Loucy (cell line): ENCODE results near the gene MGMT.

Source experiments
- H2AFZ ChIP-seq: fragments of 200-600 bp; sonication (generic); 2 replicates; pipeline ENCODE4 v1.6.0; 2016; ENCODE audit warnings: antibody characterized with exemption, mild to moderate bottlenecking, low read length, moderate library complexity
- H3F3A ChIP-seq: fragments of 200-600 bp; 2 replicates; pipeline ENCODE4 v1.6.0; 2016; ENCODE audit warnings: antibody characterized with exemption, low read depth, mild to moderate bottlenecking
- H3K27me3 ChIP-seq: fragments of 200-600 bp; sonication (generic); 2 replicates; pipeline ENCODE4 v1.6.1; 2014; ENCODE audit warnings: low read length, mild to moderate bottlenecking; ENCODE audit not compliant: insufficient read depth, poor library complexity, severe bottlenecking
- H3K36me3 ChIP-seq: fragments of 200-600 bp; sonication (generic); 2 replicates; pipeline ENCODE4 v1.6.1; 2016; ENCODE audit warnings: low read length; ENCODE audit not compliant: insufficient read depth
- H3K4me1 ChIP-seq: fragments of 200-600 bp; sonication (generic); 2 replicates; pipeline ENCODE4 v1.5.1; 2014; ENCODE audit warnings: low read length, mild to moderate bottlenecking; ENCODE audit not compliant: insufficient read depth, poor library complexity, severe bottlenecking
- H3K4me2 ChIP-seq: fragments of 200-600 bp; sonication (generic); 2 replicates; pipeline ENCODE4 v1.6.0; 2014; ENCODE audit warnings: antibody characterized with exemption, low read length, low read depth, mild to moderate bottlenecking; ENCODE audit not compliant: poor library complexity, severe bottlenecking
- H3K4me3 ChIP-seq: fragments of 200-600 bp; sonication (generic); 2 replicates; pipeline ENCODE4 v1.5.1; 2014; ENCODE audit warnings: low read length, mild to moderate bottlenecking, mixed read lengths; ENCODE audit not compliant: poor library complexity, severe bottlenecking
- H3K79me2 ChIP-seq: fragments of 200-600 bp; sonication (generic); 2 replicates; pipeline ENCODE4 v1.6.1; 2014; ENCODE audit warnings: low read length; ENCODE audit not compliant: insufficient read depth
- H3K9ac ChIP-seq: fragments of 200-600 bp; sonication (generic); 2 replicates; pipeline ENCODE4 v1.6.0; 2014; ENCODE audit warnings: mild to moderate bottlenecking, low read depth, low read length, moderate library complexity; ENCODE audit not compliant: poor library complexity, severe bottlenecking
- H3K9me2 ChIP-seq: fragments of 200-600 bp; sonication (generic); replicated peaks from 2 replicates; pipeline ENCODE4 v1.6.1; 2016; ENCODE audit warnings: low read depth, low read length, mixed read lengths
- H3K9me3 ChIP-seq: fragments of 200-600 bp; sonication (generic); 2 replicates; pipeline ENCODE4 v1.6.1; 2014; ENCODE audit warnings: mild to moderate bottlenecking, antibody characterized with exemption, low read length, low read depth; ENCODE audit not compliant: insufficient read depth
- H4K20me1 ChIP-seq: fragments of 200-600 bp; sonication (generic); 2 replicates; pipeline ENCODE4 v1.6.0; 2014; ENCODE audit warnings: antibody characterized with exemption, low read length, mild to moderate bottlenecking; ENCODE audit not compliant: insufficient read depth, poor library complexity, severe bottlenecking
- EZH2phosphoT487 ChIP-seq: fragments of 200-600 bp; IDR thresholded peaks from 2 replicates; pipeline ENCODE4 v1.6.1; 2018; ENCODE audit warnings: antibody characterized with exemption, mild to moderate bottlenecking, moderate library complexity, borderline replicate concordance
- TF ChIP-seq, protein P1 (sequence below): fragments of 200-600 bp; sonication (generic); conservative IDR thresholded peaks from 2 replicates; pipeline ENCODE4 v1.5.1; 2014; ENCODE audit warnings: mild to moderate bottlenecking, antibody characterized with exemption, low read length

The MGMT gene

DNA sequence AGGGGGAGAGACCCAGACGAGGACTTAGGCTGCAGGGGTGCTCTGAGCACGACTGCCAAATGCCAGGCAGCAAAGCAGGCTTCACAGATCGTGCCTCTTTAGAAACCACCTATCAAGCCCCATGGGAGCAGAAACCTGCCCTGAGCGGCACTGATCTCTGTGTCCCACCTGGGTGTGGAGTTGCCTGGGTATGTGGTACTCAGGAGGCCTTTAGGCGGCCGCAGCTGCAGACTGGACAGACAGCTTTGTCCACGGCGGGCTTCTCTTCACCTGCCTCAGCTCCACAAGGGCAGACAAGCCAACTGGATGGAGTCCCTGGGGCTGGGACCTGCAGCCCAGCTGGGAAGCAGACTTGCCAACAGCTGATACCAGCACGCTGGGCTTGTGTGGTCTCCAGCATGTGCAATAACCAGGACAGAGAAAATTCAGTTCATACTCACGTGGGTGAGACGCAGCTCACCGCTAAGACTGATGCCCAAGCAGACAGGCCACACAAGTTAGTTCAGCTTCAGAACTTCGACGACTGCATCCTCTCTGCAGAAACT, 333.8 kb downstream of the MGMT start:
- no peaks in the 10 kb centered on the region for H3K36me3 ChIP-seq
- H3K79me2 ChIP-seq, result no peaks in the 10 kb centered on the region
- peaks cover 23% of the 10 kb centered on the region; the same call in 1 of the 2 replicates for H3K9me3 ChIP-seq
- no peaks in the 10 kb centered on the region for H3K9me2 ChIP-seq
- H3K4me3 ChIP-seq, result no peak overlapping the region
- no peak for TF ChIP-seq EZH2phosphoT487
- TF ChIP-seq, protein P1, sequence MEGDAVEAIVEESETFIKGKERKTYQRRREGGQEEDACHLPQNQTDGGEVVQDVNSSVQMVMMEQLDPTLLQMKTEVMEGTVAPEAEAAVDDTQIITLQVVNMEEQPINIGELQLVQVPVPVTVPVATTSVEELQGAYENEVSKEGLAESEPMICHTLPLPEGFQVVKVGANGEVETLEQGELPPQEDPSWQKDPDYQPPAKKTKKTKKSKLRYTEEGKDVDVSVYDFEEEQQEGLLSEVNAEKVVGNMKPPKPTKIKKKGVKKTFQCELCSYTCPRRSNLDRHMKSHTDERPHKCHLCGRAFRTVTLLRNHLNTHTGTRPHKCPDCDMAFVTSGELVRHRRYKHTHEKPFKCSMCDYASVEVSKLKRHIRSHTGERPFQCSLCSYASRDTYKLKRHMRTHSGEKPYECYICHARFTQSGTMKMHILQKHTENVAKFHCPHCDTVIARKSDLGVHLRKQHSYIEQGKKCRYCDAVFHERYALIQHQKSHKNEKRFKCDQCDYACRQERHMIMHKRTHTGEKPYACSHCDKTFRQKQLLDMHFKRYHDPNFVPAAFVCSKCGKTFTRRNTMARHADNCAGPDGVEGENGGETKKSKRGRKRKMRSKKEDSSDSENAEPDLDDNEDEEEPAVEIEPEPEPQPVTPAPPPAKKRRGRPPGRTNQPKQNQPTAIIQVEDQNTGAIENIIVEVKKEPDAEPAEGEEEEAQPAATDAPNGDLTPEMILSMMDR, result no peak
- no peaks in the 10 kb centered on the region for H4K20me1 ChIP-seq
- H3K4me2 ChIP-seq, result no peak overlapping the region
- H3K9ac ChIP-seq, result no peak overlapping the region
- H3K27me3 ChIP-seq, result no peaks in the 10 kb centered on the region
- no peak overlapping the region for H2AFZ ChIP-seq
- H3K4me1 ChIP-seq, result no peaks in the 10 kb centered on the region
- H3F3A ChIP-seq, result no peaks in the 10 kb centered on the region

DNA sequence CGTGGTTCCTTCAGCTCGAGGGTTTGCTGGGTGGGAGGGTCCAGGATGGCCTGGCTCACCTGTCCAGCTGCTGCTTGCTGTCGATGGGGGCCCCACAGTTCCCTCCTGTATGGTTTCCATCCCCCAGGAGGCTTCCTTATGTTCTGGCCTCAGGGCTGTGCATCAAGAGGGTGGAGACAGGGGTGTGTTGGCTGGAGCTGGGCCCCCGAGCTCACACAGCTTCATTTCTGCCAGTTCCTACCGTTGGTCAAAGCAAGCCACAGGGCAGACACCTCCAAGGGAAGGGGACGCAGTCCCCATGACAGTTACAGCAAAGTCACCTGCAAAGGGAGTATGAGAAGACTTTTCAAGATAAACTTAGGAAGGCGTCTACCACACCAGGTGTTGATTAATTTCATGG, 340.2 kb downstream of the MGMT start:
- H3K4me1 ChIP-seq, result no peaks in the 10 kb centered on the region
- no peak overlapping the region for H3K4me2 ChIP-seq
- no peak overlapping the region for H2AFZ ChIP-seq
- no peak overlapping the region for H3K4me3 ChIP-seq
- no peaks in the 10 kb centered on the region for H3K79me2 ChIP-seq
- H3K27me3 ChIP-seq, result no peaks in the 10 kb centered on the region
- no peaks in the 10 kb centered on the region for H3K36me3 ChIP-seq
- no peaks in the 10 kb centered on the region for H4K20me1 ChIP-seq
- H3K9me3 ChIP-seq, result peaks cover 26% of the 10 kb centered on the region; the same call in 1 of the 2 replicates
- no peaks in the 10 kb centered on the region for H3K9me2 ChIP-seq
- TF ChIP-seq EZH2phosphoT487, result no peak
- no peaks in the 10 kb centered on the region for H3F3A ChIP-seq
- H3K9ac ChIP-seq, result no peak overlapping the region

DNA sequence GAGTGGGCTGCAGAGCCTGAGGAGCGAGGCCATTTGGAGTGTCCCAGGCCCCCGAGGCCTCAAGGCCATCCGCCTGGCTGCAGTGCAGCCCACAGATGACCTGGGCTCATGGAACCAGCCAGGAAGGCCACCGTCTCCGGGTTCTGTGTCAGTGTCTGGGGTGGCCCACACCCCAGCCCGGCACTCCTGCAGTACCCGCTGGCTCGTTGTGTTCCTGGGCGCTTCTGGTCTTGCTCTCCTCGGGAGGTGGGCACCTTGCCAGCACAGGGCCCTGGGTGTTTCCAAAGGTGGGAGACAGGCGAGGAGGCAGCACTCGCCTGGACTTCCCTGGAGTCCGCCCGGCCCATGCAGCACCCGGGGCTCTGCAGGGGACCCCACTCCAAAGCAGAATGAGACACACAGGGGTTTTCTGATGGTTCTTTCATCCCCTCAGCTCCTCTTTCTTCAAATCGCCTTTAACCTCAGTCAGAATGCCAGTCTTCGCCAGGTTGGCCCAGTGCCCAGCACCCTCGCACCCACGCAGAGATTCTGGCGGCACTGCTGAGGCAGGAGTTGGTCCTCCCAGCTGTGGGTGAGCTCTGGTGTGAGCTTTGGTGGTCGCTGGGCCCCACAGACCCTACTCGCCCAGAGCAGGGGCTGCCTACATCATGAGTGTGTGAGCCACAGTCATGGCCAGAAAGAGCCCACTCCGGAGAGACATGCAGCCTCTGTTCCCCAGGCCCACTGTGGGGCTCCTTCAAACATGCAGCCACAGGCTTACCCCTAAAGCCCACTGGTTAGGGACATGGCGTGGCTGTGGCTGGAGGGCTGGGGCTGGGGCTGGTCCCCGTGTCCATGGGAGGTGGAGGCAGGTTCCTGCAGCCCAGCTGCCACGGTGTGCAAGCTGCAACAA, 341.3 kb downstream of the MGMT start:
- no peak overlapping the region for H3K4me3 ChIP-seq
- H3F3A ChIP-seq, result no peaks in the 10 kb centered on the region
- no peaks in the 10 kb centered on the region for H3K9me2 ChIP-seq
- TF ChIP-seq, protein P1, result no peak
- TF ChIP-seq EZH2phosphoT487, result no peak
- no peak overlapping the region for H3K4me2 ChIP-seq
- H2AFZ ChIP-seq, result no peak overlapping the region
- peaks cover 18% of the 10 kb centered on the region; the same call in 1 of the 2 replicates for H3K9me3 ChIP-seq
- no peaks in the 10 kb centered on the region for H3K79me2 ChIP-seq
- H3K27me3 ChIP-seq, result no peaks in the 10 kb centered on the region
- H4K20me1 ChIP-seq, result no peaks in the 10 kb centered on the region
- no peaks in the 10 kb centered on the region for H3K4me1 ChIP-seq
- H3K36me3 ChIP-seq, result no peaks in the 10 kb centered on the region
- no peak overlapping the region for H3K9ac ChIP-seq
